Epidermal melanocyte (primary cell): ENCODE results near the gene RLBP1.
"Not testable (repeated sequence)": the region's sequence is repeated elsewhere in the genome, so short reads cannot be mapped to it uniquely, and the experiment has no call there.

Source experiments
- DNase-seq: peaks from one replicate; pipeline ENCODE4 v3.0.0; 2011; ENCODE audit warnings: low spot score; ENCODE audit not compliant: insufficient read length

RLBP1 gene

GRCh38 chr15:89221543-89221942, at the start of gene RLBP1:
Gene RLBP1, minus strand, starts transcription at chr15:89221579. Its CDS starts 2,604 bp downstream, at chr15:89218975.
- DNase-seq, result peak; percentile 53

- DNase-seq, result not testable (repeated sequence)
Measured at GRCh38 chr15:89250142-89250541, 28.8 kb upstream of the RLBP1 start.

GRCh38 chr15:89248584-89248983, 27.2 kb upstream of the RLBP1 start:
- DNase-seq, result no peak

- DNase-seq, result no peak
Measured at GRCh38 chr15:89247446-89247845, 26.1 kb upstream of the RLBP1 start.

- no peak for DNase-seq
Measured at GRCh38 chr15:89244574-89244903, 23.2 kb upstream of the RLBP1 start.

- DNase-seq, result peak; percentile 85
Measured at GRCh38 chr15:89243691-89244573, 22.6 kb upstream of the RLBP1 start, which contains the start of gene FANCI. Gene FANCI, plus strand, starts transcription at chr15:89243979. Its CDS starts 3,669 bp downstream, at chr15:89247648.

GRCh38 chr15:89243046-89243690, 21.8 kb upstream of the RLBP1 start:
- no peak for DNase-seq

GRCh38 chr15:89239883-89240810, 18.8 kb upstream of the RLBP1 start:
- DNase-seq, result not testable (repeated sequence)

GRCh38 chr15:89231832-89232231, 10.5 kb upstream of the RLBP1 start:
- DNase-seq, result no peak

GRCh38 chr15:89230277-89230676, 8.9 kb upstream of the RLBP1 start:
- no peak for DNase-seq

GRCh38 chr15:89227425-89227824, 6.0 kb upstream of the RLBP1 start:
- DNase-seq, result no peak

- no peak for DNase-seq
Measured at GRCh38 chr15:89226359-89227221, 5.2 kb upstream of the RLBP1 start.

GRCh38 chr15:89225588-89225987, 4.2 kb upstream of the RLBP1 start:
- DNase-seq, result no peak

- no peak for DNase-seq
Measured at GRCh38 chr15:89218531-89218930, 2.8 kb downstream of the RLBP1 start.

- no peak for DNase-seq
Measured at GRCh38 chr15:89217686-89218376, 3.5 kb downstream of the RLBP1 start.

GRCh38 chr15:89217031-89217430, 4.3 kb downstream of the RLBP1 start:
- no peak for DNase-seq

- no peak for DNase-seq
Measured at GRCh38 chr15:89215627-89216026, 5.8 kb downstream of the RLBP1 start.

- no peak for DNase-seq
Measured at GRCh38 chr15:89211678-89212170, 9.7 kb downstream of the RLBP1 start.

- DNase-seq, result no peak
Measured at GRCh38 chr15:89209057-89209456, 12.3 kb downstream of the RLBP1 start.

GRCh38 chr15:89208256-89208655, 13.1 kb downstream of the RLBP1 start:
- DNase-seq, result no peak
